PFSK-1 (cell line): ENCODE results near the gene RBMS3.

Experiments
- FOXP2 ChIP-seq: optimal IDR thresholded peaks from 2 replicates; pipeline ENCODE3; 2011; ENCODE audit warnings: borderline replicate concordance, control low read depth, inconsistent platforms; ENCODE audit not compliant: insufficient read depth; ENCODE audit errors: extremely low read length, extremely low read depth
- POLR2AphosphoS5 ChIP-seq: IDR thresholded peaks from 2 replicates; pipeline ENCODE4 v1.6.1; 2012; ENCODE audit warnings: low read depth, mild to moderate bottlenecking, control low read depth, low read length, moderate library complexity
- REST ChIP-seq, 2 experiments: IDR thresholded peaks; 2 replicates each; pipeline versions ENCODE4 v1.6.1 to v1.8.0; 2011 to 2012; ENCODE audit warnings: low read depth in 2 of 2, low read length in 2 of 2, control low read depth in 1 of 2, inconsistent platforms in 1 of 2, mild to moderate bottlenecking in 1 of 2, moderate library complexity in 1 of 2; ENCODE audit not compliant: insufficient read depth in 1 of 2

- TF ChIP-seq REST (IDR thresholded peaks at IDR 0.05; ENCODE audit: insufficient read depth in 1 of 2, low read depth in 2 of 2, low read length in 2 of 2) (no peak), POLR2AphosphoS5 (no peak), FOXP2 (no peak)
Measured at GRCh38 chr3:29531644-29532043, 250.8 kb downstream of the RBMS3 start.
